ENCODE measurements around the gene UBASH3A. TPM values are rescaled to one million over a fixed set of nuclear protein-coding genes. Genes with fewer than 3 reads are reported as not detected.

The UBASH3A gene
- total and polyA plus RNA-seq, 2 donors (not counting 1 experiment from before 2014, with no cell fraction given), result not detected

- no peak overlapping the region for H2AFZ ChIP-seq (ENCODE audit: low read length)
- TF ChIP-seq EZH2 (IDR thresholded peaks at IDR 0.05; ENCODE audit: low read length, missing control alignments) (no peak), CTCF (conservative IDR thresholded peaks at IDR 0.05 in 1 of 2, IDR thresholded peaks at IDR 0.05 in 1 of 2; ENCODE audit: low read depth in 1 of 2, low read length in 2 of 2) (no peak)
- H3K27ac ChIP-seq (ENCODE audit: insufficient read depth, low read length), result no peak overlapping the region
- DNase-seq (ENCODE audit: low read depth in 2 of 2), result no peak
- H3K4me1 ChIP-seq (ENCODE audit: control insufficient read depth, extremely low read depth, insufficient read depth, low read length), result no peaks in the 10 kb centered on the region
- no peaks in the 10 kb centered on the region for H3K79me2 ChIP-seq (ENCODE audit: control insufficient read depth, insufficient read depth, low read length)
- no peaks in the 10 kb centered on the region for H3K27me3 ChIP-seq (ENCODE audit: control insufficient read depth, insufficient read depth, low read length)
- no peaks in the 10 kb centered on the region for H4K20me1 ChIP-seq (ENCODE audit: control insufficient read depth, extremely low read depth, insufficient read depth, low read length)
- no peak overlapping the region for H3K4me2 ChIP-seq (ENCODE audit: extremely low read depth, insufficient read depth, low read length)
- H3K36me3 ChIP-seq (ENCODE audit: control insufficient read depth, insufficient read depth, low read length), result no peaks in the 10 kb centered on the region
- H3K9me3 ChIP-seq (ENCODE audit: control insufficient read depth, insufficient read depth, low read depth, low read length), result no peaks in the 10 kb centered on the region
- H3K9ac ChIP-seq (ENCODE audit: insufficient read depth, low read length), result no peak overlapping the region
- H3K4me3 ChIP-seq (replicated peaks in 1 of 4; ENCODE audit: control extremely low read depth in 1 of 4, insufficient read depth in 1 of 4, low read depth in 3 of 4, low read length in 4 of 4), result no peak overlapping the region
Measured at GRCh38 chr21:42439284-42440186, 35.8 kb downstream of the UBASH3A start.

DNA sequence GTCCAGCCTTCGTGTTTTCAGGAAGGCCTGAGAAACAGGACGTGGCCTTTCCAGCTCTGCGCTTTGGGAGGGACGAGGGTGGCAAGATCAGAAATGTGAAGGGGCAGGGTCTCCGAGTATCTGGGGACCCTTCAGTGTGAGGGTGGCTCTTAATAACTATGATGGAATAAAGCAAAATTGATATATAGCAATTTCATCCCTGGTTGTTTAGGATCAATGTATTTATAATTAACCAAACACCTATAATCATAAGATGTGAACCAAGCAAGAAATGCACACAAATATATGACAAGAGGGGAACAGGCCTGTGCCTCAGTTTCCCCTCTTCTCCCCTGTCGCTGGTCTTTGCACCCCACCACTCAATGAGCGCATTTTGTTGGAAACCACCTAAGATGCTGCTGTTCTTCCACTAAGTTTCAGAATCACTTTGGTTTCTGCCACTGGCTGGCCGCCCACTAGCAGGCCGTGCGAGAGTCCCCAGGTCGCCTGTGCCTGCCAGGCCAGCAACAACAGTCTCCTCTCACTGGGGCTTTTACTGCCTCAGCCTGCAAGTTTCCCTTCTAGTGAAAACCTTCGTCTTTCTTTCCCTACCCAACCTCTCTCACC is 36.6 kb downstream of the UBASH3A start:
- Histone ChIP-seq H3K9ac (ENCODE audit: insufficient read depth, low read length) (no peak overlapping the region), H3K4me1 (ENCODE audit: control insufficient read depth, extremely low read depth, insufficient read depth, low read length) (no peaks in the 10 kb centered on the region), H3K4me3 (replicated peaks in 1 of 4; ENCODE audit: control extremely low read depth in 1 of 4, insufficient read depth in 1 of 4, low read depth in 3 of 4, low read length in 4 of 4) (no peak overlapping the region), H3K4me2 (ENCODE audit: extremely low read depth, insufficient read depth, low read length) (no peak overlapping the region), H3K27me3 (ENCODE audit: control insufficient read depth, insufficient read depth, low read length) (no peaks in the 10 kb centered on the region), H3K36me3 (ENCODE audit: control insufficient read depth, insufficient read depth, low read length) (no peaks in the 10 kb centered on the region), H3K27ac (ENCODE audit: insufficient read depth, low read length) (no peak overlapping the region), H3K79me2 (ENCODE audit: control insufficient read depth, insufficient read depth, low read length) (no peaks in the 10 kb centered on the region), H4K20me1 (ENCODE audit: control insufficient read depth, extremely low read depth, insufficient read depth, low read length) (no peaks in the 10 kb centered on the region), H3K9me3 (ENCODE audit: control insufficient read depth, insufficient read depth, low read depth, low read length) (no peaks in the 10 kb centered on the region), H2AFZ (ENCODE audit: low read length) (no peak overlapping the region)
- TF ChIP-seq EZH2 (IDR thresholded peaks at IDR 0.05; ENCODE audit: low read length, missing control alignments) (no peak), CTCF (conservative IDR thresholded peaks at IDR 0.05 in 1 of 2, IDR thresholded peaks at IDR 0.05 in 1 of 2; ENCODE audit: low read depth in 1 of 2, low read length in 2 of 2) (no peak)
- no peak for DNase-seq (ENCODE audit: low read depth in 2 of 2)

- Histone ChIP-seq H3K27me3 (ENCODE audit: control insufficient read depth, insufficient read depth, low read length) (no peaks in the 10 kb centered on the region), H2AFZ (ENCODE audit: low read length) (no peak overlapping the region), H3K9me3 (ENCODE audit: control insufficient read depth, insufficient read depth, low read depth, low read length) (no peaks in the 10 kb centered on the region), H3K4me2 (ENCODE audit: extremely low read depth, insufficient read depth, low read length) (no peak overlapping the region), H3K4me1 (ENCODE audit: control insufficient read depth, extremely low read depth, insufficient read depth, low read length) (no peaks in the 10 kb centered on the region), H3K36me3 (ENCODE audit: control insufficient read depth, insufficient read depth, low read length) (no peaks in the 10 kb centered on the region), H3K9ac (ENCODE audit: insufficient read depth, low read length) (no peak overlapping the region), H3K79me2 (ENCODE audit: control insufficient read depth, insufficient read depth, low read length) (no peaks in the 10 kb centered on the region), H3K4me3 (replicated peaks in 1 of 4; ENCODE audit: control extremely low read depth in 1 of 4, insufficient read depth in 1 of 4, low read depth in 3 of 4, low read length in 4 of 4) (no peak overlapping the region), H3K27ac (ENCODE audit: insufficient read depth, low read length) (no peak overlapping the region), H4K20me1 (ENCODE audit: control insufficient read depth, extremely low read depth, insufficient read depth, low read length) (no peaks in the 10 kb centered on the region)
- TF ChIP-seq CTCF (conservative IDR thresholded peaks at IDR 0.05 in 1 of 2, IDR thresholded peaks at IDR 0.05 in 1 of 2; ENCODE audit: low read depth in 1 of 2, low read length in 2 of 2) (no peak), EZH2 (IDR thresholded peaks at IDR 0.05; ENCODE audit: low read length, missing control alignments) (no peak)
- no peak for DNase-seq (ENCODE audit: low read depth in 2 of 2)
Measured at GRCh38 chr21:42441963-42442362, 38.3 kb downstream of the UBASH3A start.
